Putamen (tissue), 1 donor: ENCODE results near the gene NCOA1.
"Not testable (repeated sequence)": the region's sequence is repeated elsewhere in the genome, so short reads cannot be mapped to it uniquely, and the experiment has no call there.

Source experiments
- DNase-seq: peaks from one replicate; pipeline ENCODE4 v3.0.0-alpha.2; 2016; ENCODE audit warnings: low spot score

NCOA1 gene

GRCh38 chr2:24507549-24507948 is 16.5 kb downstream of the NCOA1 start:
- no peak for DNase-seq

DNA sequence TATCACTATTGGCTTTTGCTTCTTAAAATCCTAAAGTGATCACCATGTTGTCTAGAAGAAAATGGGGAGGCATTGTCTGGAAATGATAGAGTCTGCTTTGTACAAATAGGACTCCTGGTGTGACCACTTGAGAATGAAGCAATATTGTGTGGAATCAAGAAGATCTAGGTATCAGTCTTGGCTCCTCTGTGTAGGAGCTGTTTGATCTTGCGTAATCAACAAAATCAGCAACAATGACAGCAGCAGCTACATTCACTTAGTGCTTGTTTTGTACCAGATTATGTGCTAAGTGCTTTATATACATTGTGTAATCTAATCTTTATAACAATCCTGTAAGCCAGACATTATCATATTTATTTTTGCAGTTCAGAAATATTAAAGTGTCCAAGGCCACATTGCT is 17.8 kb downstream of the NCOA1 start:
- DNase-seq = no peak

GRCh38 chr2:24509425-24509824 is 18.4 kb downstream of the NCOA1 start:
- no peak for DNase-seq

GRCh38 chr2:24509840-24510239 is 18.8 kb downstream of the NCOA1 start:
- DNase-seq = no peak

- no peak for DNase-seq
These were observed 19.7 kb downstream of the NCOA1 start for GRCh38 chr2:24510771-24511170.

DNA sequence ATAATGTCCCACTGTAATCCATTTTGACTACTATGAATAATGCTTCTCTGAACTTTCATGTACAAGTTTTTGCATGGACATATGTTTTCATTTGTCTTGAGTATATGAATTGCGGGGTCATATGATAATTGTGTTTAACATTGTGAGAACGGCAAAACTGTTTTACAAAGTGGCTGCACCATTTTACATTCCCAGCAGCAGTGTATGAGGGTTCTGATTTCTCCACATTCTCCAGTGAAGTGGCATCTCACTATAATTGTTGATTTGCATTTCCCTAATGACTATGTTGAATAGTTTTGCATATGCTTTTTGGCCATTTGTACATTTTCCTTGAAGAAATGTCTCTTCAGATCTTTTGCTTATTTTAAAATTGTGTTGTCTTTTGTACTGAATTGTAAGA is 20.1 kb downstream of the NCOA1 start:
- DNase-seq = no peak

GRCh38 chr2:24511894-24512293 is 20.8 kb downstream of the NCOA1 start:
- no peak for DNase-seq

- DNase-seq = no peak
These were observed 21.4 kb downstream of the NCOA1 start for GRCh38 chr2:24512404-24512803.

DNA sequence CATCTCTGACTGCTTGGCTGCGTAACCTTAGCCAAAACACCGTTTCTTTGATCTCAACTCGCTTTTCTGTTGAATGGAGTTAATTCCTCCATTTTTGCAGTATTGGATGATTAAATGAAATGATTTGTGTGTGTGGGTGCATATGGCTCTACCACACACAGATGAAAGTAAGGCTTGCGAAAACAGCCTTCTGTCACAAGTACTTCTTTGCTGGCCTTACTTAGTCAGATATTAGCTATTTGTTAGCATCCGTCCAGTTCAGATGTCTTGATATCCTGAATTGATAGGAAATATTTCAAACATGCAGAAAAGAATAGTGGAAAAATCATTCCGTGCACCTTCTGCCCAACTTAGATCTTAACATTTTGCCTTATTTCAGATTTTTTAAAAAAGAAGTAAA is 21.8 kb downstream of the NCOA1 start:
- DNase-seq = no peak

- no peak for DNase-seq
These were observed 22.4 kb downstream of the NCOA1 start for GRCh38 chr2:24513281-24514071.

DNA sequence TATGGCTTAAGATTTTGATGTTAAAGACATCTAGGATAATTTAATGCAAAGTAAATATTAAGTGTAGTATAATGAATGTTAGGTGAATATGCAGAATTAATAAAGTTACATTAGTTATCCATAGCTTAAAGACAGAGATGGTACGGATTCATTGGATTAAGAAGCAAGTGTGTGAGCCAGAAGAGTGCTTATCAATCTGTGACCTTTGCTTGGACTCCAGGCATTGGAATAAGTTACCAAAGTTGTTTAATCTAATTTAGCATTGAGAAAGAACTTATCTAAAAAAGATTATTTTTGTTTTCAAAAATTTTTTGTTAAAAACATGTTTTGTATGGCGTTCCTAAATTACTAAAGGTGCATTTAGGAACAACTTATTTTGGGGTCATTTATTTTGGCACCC is 23.8 kb downstream of the NCOA1 start:
- DNase-seq = no peak

DNA sequence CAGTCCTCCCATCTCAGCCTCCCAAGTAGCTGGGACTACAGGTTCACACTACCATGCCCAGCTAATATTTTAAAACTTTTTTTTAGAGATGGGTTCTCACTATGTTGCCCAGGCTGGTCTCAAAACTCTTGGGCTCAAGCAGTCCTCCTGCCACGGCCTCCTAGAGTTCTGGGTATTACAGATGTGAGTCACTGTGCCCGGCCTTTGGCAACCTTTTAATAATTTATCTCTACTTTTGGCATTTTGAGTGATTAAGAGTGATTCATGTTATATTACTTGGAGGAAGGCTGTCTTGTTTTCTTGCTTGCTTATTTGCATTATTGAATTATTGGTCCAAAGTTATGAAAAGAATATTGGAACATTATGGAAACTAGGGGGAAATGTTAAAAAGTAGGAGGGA is 24.3 kb downstream of the NCOA1 start:
- no peak for DNase-seq

DNA sequence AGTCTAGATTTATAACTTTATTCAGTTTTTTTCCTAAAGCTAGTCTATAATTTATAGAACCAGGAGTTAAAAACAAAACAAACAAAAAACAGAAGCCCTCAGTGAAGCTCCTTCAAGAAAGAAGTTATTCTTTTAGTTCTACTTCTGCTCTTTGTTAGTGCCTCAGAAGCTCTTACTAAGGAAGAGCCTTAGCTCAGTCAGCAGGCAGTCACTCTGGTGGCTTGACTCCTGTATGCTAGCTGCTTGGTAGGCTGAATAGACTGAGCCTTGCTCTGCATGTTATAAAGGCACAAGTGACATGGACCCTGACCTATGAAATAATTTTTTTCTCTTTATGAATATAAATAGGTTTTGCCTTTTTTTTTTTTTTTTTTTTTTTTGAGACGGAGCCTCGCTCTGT is 24.8 kb downstream of the NCOA1 start:
- no peak for DNase-seq

DNA sequence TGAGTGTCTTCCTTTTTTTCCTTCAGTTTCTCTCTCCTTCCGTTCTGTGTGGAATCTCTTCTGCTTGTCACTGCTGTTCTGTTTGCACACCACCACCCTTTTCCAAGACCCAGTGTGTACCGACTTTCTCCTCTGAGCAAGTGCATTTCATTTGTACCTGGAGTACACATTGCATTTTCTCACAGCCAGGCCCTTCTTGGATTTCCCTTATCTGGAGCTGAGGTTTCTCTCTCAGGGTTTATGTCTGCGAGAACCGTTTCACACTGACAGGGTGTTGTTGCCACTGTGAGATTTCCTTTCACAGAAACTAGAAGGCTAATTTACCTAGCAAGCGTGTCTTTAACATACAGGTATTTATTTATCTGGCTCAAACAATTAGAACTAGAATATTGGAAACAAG is 26.2 kb downstream of the NCOA1 start:
- no peak for DNase-seq

DNA sequence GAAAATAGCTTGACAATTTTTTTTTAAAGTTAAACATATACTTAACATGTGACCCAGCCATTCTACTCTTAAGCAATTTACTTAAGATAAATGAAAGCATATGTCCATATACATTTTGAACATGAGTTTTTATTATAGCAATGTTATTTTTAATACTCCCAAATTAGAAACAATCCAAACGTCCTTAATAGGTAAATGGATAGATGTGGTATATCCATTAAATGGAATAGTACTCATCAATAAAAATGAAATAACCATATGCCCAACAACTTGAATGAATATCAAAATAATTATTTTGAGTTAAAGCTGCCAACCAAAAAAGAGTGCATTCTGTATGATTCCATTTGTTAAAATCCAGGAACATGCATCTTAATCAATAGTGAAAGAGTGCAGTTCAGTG is 29.1 kb downstream of the NCOA1 start:
- no peak for DNase-seq

GRCh38 chr2:24521162-24521857 is 30.3 kb downstream of the NCOA1 start:
- no peak for DNase-seq

GRCh38 chr2:24521975-24522639 is 31.1 kb downstream of the NCOA1 start:
- no peak for DNase-seq

- no peak for DNase-seq
These were observed 36.5 kb downstream of the NCOA1 start for GRCh38 chr2:24527536-24527935.

DNA sequence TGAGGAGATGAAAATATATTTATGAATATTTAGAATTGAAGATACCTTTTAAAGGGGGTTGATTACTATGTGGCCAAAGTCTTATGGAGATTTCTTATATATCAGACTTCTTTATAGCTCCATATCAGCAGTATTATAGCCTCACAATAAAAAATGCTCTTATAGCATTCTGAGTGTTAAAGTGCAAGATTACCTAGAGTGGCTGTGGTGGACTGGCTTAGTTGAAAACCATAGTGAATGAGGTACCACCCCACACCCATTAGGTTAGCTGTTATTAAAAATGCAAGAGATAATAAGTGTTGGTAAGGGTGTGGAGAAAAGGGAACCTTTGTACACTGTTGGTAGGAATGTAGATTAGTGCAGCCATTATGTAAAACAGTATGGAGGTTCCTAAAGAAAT is 39.7 kb downstream of the NCOA1 start:
- no peak for DNase-seq

DNA sequence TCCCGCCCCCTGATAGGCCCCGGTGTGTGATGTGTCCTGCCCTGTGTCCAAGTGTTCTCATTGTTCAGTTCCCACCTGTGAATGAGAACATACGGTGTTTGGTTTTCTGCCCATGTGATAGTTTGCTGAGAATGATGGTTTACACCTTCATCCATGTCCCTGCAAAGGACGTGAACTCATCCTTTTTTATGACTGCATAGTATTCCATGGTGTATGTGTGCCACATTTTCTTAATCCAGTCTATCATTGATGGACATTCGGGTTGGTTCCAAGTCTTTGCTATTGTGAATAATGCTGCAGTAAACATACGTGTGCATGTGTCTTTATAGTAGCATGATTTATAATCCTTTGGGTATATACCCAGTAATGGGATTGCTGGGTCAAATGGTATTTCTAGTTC is 40.6 kb downstream of the NCOA1 start:
- not testable (repeated sequence) for DNase-seq

DNA sequence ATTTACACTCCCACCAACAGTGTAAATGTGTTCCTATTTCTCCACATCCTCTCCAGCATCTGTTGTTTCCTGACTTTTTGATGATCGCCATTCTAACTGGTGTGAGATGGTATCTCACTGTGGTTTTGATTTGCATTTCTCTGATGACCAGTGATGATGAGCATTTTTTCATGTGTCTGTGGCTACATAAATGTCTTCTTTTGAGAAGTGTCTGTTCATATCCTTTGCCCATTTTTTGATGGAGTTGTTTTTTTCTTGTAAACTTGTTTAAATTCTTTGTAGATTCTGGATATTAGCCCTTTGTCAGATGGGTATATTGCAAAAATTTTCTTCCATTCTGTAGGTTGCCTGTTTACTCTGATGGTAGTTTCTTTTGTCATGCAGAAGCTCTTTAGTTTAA is 41.0 kb downstream of the NCOA1 start:
- not testable (repeated sequence) for DNase-seq

GRCh38 chr2:24533574-24533973 is 42.5 kb downstream of the NCOA1 start:
- DNase-seq = not testable (repeated sequence)

DNA sequence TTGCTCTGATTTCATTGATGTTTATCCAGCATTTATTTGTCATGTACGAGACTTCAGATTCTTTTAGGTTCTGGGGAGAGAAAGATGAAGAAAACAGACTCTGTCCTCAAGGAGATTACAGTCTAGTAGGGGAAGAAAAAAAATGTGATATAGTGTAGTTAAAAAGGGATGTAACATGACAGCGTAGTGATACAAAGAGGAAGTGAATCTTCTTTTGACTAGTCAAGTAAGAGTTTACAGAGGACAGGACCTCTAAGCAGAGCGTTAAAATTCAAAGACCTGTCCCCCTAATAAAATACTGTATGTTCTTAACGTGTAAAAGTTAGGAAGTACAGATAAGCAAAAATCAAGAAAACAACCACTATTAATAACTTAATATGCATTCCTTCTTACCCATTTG is 47.7 kb downstream of the NCOA1 start:
- DNase-seq = no peak
